ENCODE measurements around the gene GRHL1. TPM values are rescaled to one million over a fixed set of nuclear protein-coding genes. Genes with fewer than 3 reads are reported as not detected.

Gene GRHL1
- total RNA-seq, 1 experiment from 2014 or later, result 11.6 TPM

GRCh38 chr2:9975328-9975727 is 23.8 kb downstream of the GRHL1 start:
- Histone ChIP-seq H3K9me3 (no peaks in the 10 kb centered on the region), H3K36me3 (ENCODE audit: control insufficient read depth, insufficient read depth, low read length) (no peaks in the 10 kb centered on the region), H3K27me3 (replicated peaks; ENCODE audit: control insufficient read depth, insufficient read depth, low read length) (no peaks in the 10 kb centered on the region), H3K4me3 (ENCODE audit: low read depth, low read length) (no peak overlapping the region), H3K4me1 (no peaks in the 10 kb centered on the region)
- CTCF ChIA-PET, result interaction anchor here (0.6 to 1.7 kb wide), 3 partner anchors 9 to 162 kb away, joined by 3 to 12 read pairs (median 4); no protein-coding TSS in a partner anchor
- Mint-ChIP-seq H3K27me3 (ENCODE audit: insufficient read depth, unreplicated experiment) (no peaks in the 10 kb centered on the region), H3K9me3 (ENCODE audit: unreplicated experiment) (no peaks in the 10 kb centered on the region), H3K36me3 (ENCODE audit: insufficient read depth, unreplicated experiment) (peaks cover 6% of the 10 kb centered on the region), H3K27ac (ENCODE audit: unreplicated experiment) (no peak overlapping the region), H3K4me1 (ENCODE audit: low read depth, unreplicated experiment) (peaks cover 19% of the 10 kb centered on the region), H3K4me3 (ENCODE audit: unreplicated experiment) (no peak overlapping the region)
- no TSS peak for BruUV-seq (replicated peaks)
- POLR2A ChIA-PET, result no interaction called here
- peak in 1 of 2 experiments; percentile 30 for DNase-seq
- TF ChIP-seq, protein P1, sequence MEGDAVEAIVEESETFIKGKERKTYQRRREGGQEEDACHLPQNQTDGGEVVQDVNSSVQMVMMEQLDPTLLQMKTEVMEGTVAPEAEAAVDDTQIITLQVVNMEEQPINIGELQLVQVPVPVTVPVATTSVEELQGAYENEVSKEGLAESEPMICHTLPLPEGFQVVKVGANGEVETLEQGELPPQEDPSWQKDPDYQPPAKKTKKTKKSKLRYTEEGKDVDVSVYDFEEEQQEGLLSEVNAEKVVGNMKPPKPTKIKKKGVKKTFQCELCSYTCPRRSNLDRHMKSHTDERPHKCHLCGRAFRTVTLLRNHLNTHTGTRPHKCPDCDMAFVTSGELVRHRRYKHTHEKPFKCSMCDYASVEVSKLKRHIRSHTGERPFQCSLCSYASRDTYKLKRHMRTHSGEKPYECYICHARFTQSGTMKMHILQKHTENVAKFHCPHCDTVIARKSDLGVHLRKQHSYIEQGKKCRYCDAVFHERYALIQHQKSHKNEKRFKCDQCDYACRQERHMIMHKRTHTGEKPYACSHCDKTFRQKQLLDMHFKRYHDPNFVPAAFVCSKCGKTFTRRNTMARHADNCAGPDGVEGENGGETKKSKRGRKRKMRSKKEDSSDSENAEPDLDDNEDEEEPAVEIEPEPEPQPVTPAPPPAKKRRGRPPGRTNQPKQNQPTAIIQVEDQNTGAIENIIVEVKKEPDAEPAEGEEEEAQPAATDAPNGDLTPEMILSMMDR (IDR thresholded peaks at IDR 0.05; ENCODE audit: insufficient read depth in 1 of 2, low read depth in 1 of 2, low read length in 1 of 2, severe bottlenecking in 1 of 2, unreplicated experiment in 1 of 2), result no peak
- intact Hi-C loops (cut with micrococcal nuclease; ENCODE audit: unreplicated experiment), result no loop called here

- Mint-ChIP-seq H3K36me3 (ENCODE audit: insufficient read depth, unreplicated experiment) (peaks cover 6% of the 10 kb centered on the region), H3K4me3 (ENCODE audit: unreplicated experiment) (no peak overlapping the region), H3K27ac (ENCODE audit: unreplicated experiment) (no peak overlapping the region), H3K4me1 (ENCODE audit: low read depth, unreplicated experiment) (peaks cover 19% of the 10 kb centered on the region), H3K27me3 (ENCODE audit: insufficient read depth, unreplicated experiment) (no peaks in the 10 kb centered on the region), H3K9me3 (ENCODE audit: unreplicated experiment) (no peaks in the 10 kb centered on the region)
- intact Hi-C loops (cut with micrococcal nuclease; ENCODE audit: unreplicated experiment), result no loop called here
- Histone ChIP-seq H3K4me3 (ENCODE audit: low read depth, low read length) (no peak overlapping the region), H3K9me3 (no peaks in the 10 kb centered on the region), H3K36me3 (ENCODE audit: control insufficient read depth, insufficient read depth, low read length) (no peaks in the 10 kb centered on the region), H3K27me3 (replicated peaks; ENCODE audit: control insufficient read depth, insufficient read depth, low read length) (no peaks in the 10 kb centered on the region), H3K4me1 (no peaks in the 10 kb centered on the region)
- no TSS peak for BruUV-seq (replicated peaks)
- ChIA-PET CTCF (no interaction called here), POLR2A (no interaction called here)
- DNase-seq, result no peak
- TF ChIP-seq, protein P1 (IDR thresholded peaks at IDR 0.05; ENCODE audit: insufficient read depth in 1 of 2, low read depth in 1 of 2, low read length in 1 of 2, severe bottlenecking in 1 of 2, unreplicated experiment in 1 of 2), result no peak
Measured at GRCh38 chr2:9975805-9976447, 24.4 kb downstream of the GRHL1 start.

GRCh38 chr2:9979977-9980376 is 28.5 kb downstream of the GRHL1 start:
- Mint-ChIP-seq H3K27me3 (ENCODE audit: insufficient read depth, unreplicated experiment) (no peaks in the 10 kb centered on the region), H3K4me3 (ENCODE audit: unreplicated experiment) (no peak overlapping the region), H3K4me1 (ENCODE audit: low read depth, unreplicated experiment) (peaks cover 4% of the 10 kb centered on the region), H3K9me3 (ENCODE audit: unreplicated experiment) (no peaks in the 10 kb centered on the region), H3K36me3 (ENCODE audit: insufficient read depth, unreplicated experiment) (peaks cover 6% of the 10 kb centered on the region), H3K27ac (ENCODE audit: unreplicated experiment) (no peak overlapping the region)
- TF ChIP-seq, protein P1 (IDR thresholded peaks at IDR 0.05; ENCODE audit: insufficient read depth in 1 of 2, low read depth in 1 of 2, low read length in 1 of 2, severe bottlenecking in 1 of 2, unreplicated experiment in 1 of 2), result no peak
- no peak for DNase-seq
- ChIA-PET CTCF (no interaction called here), POLR2A (no interaction called here)
- Histone ChIP-seq H3K4me3 (ENCODE audit: low read depth, low read length) (no peak overlapping the region), H3K4me1 (no peaks in the 10 kb centered on the region), H3K27me3 (replicated peaks; ENCODE audit: control insufficient read depth, insufficient read depth, low read length) (no peaks in the 10 kb centered on the region), H3K9me3 (no peaks in the 10 kb centered on the region), H3K36me3 (ENCODE audit: control insufficient read depth, insufficient read depth, low read length) (no peaks in the 10 kb centered on the region)
- BruUV-seq (replicated peaks), result no TSS peak
- intact Hi-C loops (cut with micrococcal nuclease; ENCODE audit: unreplicated experiment), result no loop called here

Data from Caco-2 (cell line).